ENCODE measurements around the gene EXT2. TPM values are rescaled to one million over a fixed set of nuclear protein-coding genes. Genes with fewer than 3 reads are reported as not detected.

Gene EXT2
- total RNA-seq, 1 experiment from 2014 or later: 42.9 TPM

DNA sequence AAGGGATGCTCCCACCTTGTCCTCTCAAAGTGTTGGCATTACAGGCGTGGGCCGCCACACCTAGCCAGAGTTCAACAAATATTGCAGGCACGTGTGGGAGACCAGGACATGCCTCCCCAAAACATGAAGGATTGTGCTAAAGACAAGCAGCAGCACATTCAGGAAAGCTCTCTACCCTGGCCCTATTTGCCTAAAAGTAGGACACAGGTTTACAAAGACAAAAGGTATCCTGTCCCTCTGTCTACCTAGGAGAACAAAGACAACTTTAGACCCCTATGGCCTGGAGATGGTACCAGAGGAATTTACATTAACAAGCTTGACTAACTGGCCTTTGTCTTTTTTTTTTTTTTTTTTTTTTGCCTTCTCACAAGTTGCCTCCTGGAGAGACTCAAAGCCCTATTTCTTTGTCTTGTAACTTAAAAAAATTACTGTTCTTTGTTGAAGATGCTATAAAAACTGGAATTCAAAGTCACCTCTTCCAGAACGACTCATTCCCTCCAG is 30.3 kb upstream of the EXT2 start:
- peak overlapping the region; percentile 65 for H3K27ac ChIP-seq (ENCODE audit: insufficient read length, low read depth, low read length)
- H3K27me3 ChIP-seq (ENCODE audit: insufficient read depth, low read length): no peaks in the 10 kb centered on the region
- no peak overlapping the region for H2BK15ac ChIP-seq (ENCODE audit: low read depth, low read length)
- no peak overlapping the region for H4K5ac ChIP-seq (ENCODE audit: insufficient read length, low read depth, low read length)
- H3K4ac ChIP-seq (ENCODE audit: low read depth, low read length): no peak overlapping the region
- no peak overlapping the region for H3K23ac ChIP-seq (ENCODE audit: insufficient read length, low read depth, low read length)
- H3K14ac ChIP-seq (ENCODE audit: insufficient read depth, low read length): no peak overlapping the region
- H2BK12ac ChIP-seq (ENCODE audit: insufficient read length, low read depth, low read length): peak overlapping the region; percentile 41
- peak overlapping the region; percentile 29 for H3K18ac ChIP-seq (ENCODE audit: insufficient read length, low read depth, low read length)
- Mint-ChIP-seq H3K4me3 (peak overlapping the region; percentile 77 to 79), H3K27ac (peak overlapping the region; percentile 81 to 97 (median 91)), H3K4me1 (peaks cover 31 to 36% of the 10 kb centered on the region in 2 experiments), H3K36me3 (ENCODE audit: insufficient read depth in 1 of 3, low read depth in 3 of 3) (peaks cover 0 to 5% (median 0%) of the 10 kb centered on the region in 3 experiments; a peak in 4 of 7 replicates), H3K9me3 (peaks cover 0 to 2% of the 10 kb centered on the region in 2 experiments; a peak in 3 of 5 replicates), H3K27me3 (ENCODE audit: low read depth) (peaks cover 17% of the 10 kb centered on the region)
- DNase-seq: no peak
- peaks cover 13% of the 10 kb centered on the region for H3K23me2 ChIP-seq (ENCODE audit: insufficient read length, low read depth, low read length, poor library complexity, severe bottlenecking)
- no peak overlapping the region for H4K91ac ChIP-seq (ENCODE audit: insufficient read length, low read depth, low read length)
- no peak overlapping the region for H2BK5ac ChIP-seq (ENCODE audit: insufficient read length, low read length)
- TF ChIP-seq CTCF (conservative IDR thresholded peaks at IDR 0.05): no peak
- H2BK120ac ChIP-seq (ENCODE audit: low read depth, low read length, poor library complexity, severe bottlenecking): no peak overlapping the region
- no peak overlapping the region for H3K56ac ChIP-seq (ENCODE audit: insufficient read length, low read depth, low read length)
- H3K79me2 ChIP-seq (ENCODE audit: insufficient read depth, low read length): no peaks in the 10 kb centered on the region
- no peak overlapping the region for H4K8ac ChIP-seq (replicated peaks; ENCODE audit: insufficient read length, low read depth, low read length)
- H3K79me1 ChIP-seq (ENCODE audit: insufficient read depth, low read depth, low read length, poor library complexity, severe bottlenecking): no peaks in the 10 kb centered on the region
- H4K20me1 ChIP-seq (ENCODE audit: control insufficient read depth, insufficient read depth, insufficient read length): no peaks in the 10 kb centered on the region
- no CpG with 5 or more reads among the region's 4 CpGs for WGBS (ENCODE audit: extremely low coverage, insufficient read length, low lambda C conversion rate)
- H3K4me1 ChIP-seq (ENCODE audit: insufficient read depth, low read length): no peaks in the 10 kb centered on the region
- no peak overlapping the region for H2AFZ ChIP-seq (ENCODE audit: low read length)
- no peak overlapping the region for H3T11ph ChIP-seq (ENCODE audit: low read length)
- H3K4me2 ChIP-seq (ENCODE audit: insufficient read depth, insufficient read length, low read length): peak overlapping the region; percentile 57
- H3K9me3 ChIP-seq (ENCODE audit: control insufficient read depth, low read depth, low read length): no peaks in the 10 kb centered on the region
- H2BK20ac ChIP-seq (ENCODE audit: low read depth, low read length, poor library complexity, severe bottlenecking): no peak overlapping the region
- no peak overlapping the region for H2AK5ac ChIP-seq (ENCODE audit: insufficient read length, low read length)
- H3K9ac ChIP-seq (ENCODE audit: extremely low read depth, insufficient read length, low read length): no peak overlapping the region
